Measurements from ENCODE around the gene AKAP5. TPM values are rescaled to one million over a fixed set of nuclear protein-coding genes. Genes with fewer than 3 reads are reported as not detected.
A peak's percentile ranks its signal among the peaks of the same experiment; 100 is the strongest.

Gene AKAP5, protein sequence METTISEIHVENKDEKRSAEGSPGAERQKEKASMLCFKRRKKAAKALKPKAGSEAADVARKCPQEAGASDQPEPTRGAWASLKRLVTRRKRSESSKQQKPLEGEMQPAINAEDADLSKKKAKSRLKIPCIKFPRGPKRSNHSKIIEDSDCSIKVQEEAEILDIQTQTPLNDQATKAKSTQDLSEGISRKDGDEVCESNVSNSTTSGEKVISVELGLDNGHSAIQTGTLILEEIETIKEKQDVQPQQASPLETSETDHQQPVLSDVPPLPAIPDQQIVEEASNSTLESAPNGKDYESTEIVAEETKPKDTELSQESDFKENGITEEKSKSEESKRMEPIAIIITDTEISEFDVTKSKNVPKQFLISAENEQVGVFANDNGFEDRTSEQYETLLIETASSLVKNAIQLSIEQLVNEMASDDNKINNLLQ
- total RNA-seq (2021) (2.8 to 3.0 TPM (median 3.0 TPM) in 3 replicates), Bru-seq, nascent RNA (percentile 79 among the genes with signal in this experiment)
- long read RNA-seq, experiment 1, partial matches to known transcripts = 0 of 1 reads
- long read RNA-seq, experiment 1, other reads (novel, unspliced or antisense) = 1 of 1 reads
- long read RNA-seq, experiment 2, partial matches to known transcripts = 0 of 5 reads
- long read RNA-seq, experiment 2, other reads (novel, unspliced or antisense) = 5 of 5 reads
- long read RNA-seq, experiment 3, full-length matches to known transcripts = 1 of 1 reads
- long read RNA-seq, experiment 3, partial matches to known transcripts = 0 of 1 reads
- long read RNA-seq, experiment 3, other reads (novel, unspliced or antisense) = 0 of 1 reads

- POLR2A ChIA-PET = interaction anchor here (1.0 to 3.1 kb wide), 6 partner anchors 40 to 167 kb away, joined by 3 to 14 read pairs (median 6); partner anchors contain the start of genes MTHFD1 and ZBTB1
- TF ChIP-seq, protein P1, sequence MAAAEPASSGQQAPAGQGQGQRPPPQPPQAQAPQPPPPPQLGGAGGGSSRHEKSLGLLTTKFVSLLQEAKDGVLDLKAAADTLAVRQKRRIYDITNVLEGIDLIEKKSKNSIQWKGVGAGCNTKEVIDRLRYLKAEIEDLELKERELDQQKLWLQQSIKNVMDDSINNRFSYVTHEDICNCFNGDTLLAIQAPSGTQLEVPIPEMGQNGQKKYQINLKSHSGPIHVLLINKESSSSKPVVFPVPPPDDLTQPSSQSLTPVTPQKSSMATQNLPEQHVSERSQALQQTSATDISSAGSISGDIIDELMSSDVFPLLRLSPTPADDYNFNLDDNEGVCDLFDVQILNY (CRISPR knock-in tag; IDR thresholded peaks at IDR 0.05) = peak; percentile 62; the same call in 1 of the 2 replicates
- TF ChIP-seq, protein P2, sequence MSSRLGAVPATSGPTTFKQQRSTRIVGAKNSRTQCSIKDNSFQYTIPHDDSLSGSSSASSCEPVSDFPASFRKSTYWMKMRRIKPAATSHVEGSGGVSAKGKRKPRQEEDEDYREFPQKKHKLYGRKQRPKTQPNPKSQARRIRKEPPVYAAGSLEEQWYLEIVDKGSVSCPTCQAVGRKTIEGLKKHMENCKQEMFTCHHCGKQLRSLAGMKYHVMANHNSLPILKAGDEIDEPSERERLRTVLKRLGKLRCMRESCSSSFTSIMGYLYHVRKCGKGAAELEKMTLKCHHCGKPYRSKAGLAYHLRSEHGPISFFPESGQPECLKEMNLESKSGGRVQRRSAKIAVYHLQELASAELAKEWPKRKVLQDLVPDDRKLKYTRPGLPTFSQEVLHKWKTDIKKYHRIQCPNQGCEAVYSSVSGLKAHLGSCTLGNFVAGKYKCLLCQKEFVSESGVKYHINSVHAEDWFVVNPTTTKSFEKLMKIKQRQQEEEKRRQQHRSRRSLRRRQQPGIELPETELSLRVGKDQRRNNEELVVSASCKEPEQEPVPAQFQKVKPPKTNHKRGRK (CRISPR knock-in tag; IDR thresholded peaks at IDR 0.05; ENCODE audit: borderline replicate concordance) = no peak
- TF ChIP-seq FOXP4 (CRISPR knock-in tag; IDR thresholded peaks at IDR 0.05) = 0 out of 2 replicates have a peak, but pooled peaks have one; percentile 13
- TF ChIP-seq, protein P3, sequence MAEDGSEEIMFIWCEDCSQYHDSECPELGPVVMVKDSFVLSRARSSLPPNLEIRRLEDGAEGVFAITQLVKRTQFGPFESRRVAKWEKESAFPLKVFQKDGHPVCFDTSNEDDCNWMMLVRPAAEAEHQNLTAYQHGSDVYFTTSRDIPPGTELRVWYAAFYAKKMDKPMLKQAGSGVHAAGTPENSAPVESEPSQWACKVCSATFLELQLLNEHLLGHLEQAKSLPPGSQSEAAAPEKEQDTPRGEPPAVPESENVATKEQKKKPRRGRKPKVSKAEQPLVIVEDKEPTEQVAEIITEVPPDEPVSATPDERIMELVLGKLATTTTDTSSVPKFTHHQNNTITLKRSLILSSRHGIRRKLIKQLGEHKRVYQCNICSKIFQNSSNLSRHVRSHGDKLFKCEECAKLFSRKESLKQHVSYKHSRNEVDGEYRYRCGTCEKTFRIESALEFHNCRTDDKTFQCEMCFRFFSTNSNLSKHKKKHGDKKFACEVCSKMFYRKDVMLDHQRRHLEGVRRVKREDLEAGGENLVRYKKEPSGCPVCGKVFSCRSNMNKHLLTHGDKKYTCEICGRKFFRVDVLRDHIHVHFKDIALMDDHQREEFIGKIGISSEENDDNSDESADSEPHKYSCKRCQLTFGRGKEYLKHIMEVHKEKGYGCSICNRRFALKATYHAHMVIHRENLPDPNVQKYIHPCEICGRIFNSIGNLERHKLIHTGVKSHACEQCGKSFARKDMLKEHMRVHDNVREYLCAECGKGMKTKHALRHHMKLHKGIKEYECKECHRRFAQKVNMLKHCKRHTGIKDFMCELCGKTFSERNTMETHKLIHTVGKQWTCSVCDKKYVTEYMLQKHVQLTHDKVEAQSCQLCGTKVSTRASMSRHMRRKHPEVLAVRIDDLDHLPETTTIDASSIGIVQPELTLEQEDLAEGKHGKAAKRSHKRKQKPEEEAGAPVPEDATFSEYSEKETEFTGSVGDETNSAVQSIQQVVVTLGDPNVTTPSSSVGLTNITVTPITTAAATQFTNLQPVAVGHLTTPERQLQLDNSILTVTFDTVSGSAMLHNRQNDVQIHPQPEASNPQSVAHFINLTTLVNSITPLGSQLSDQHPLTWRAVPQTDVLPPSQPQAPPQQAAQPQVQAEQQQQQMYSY (CRISPR knock-in tag; IDR thresholded peaks at IDR 0.05) = peak; percentile 64
- no peak for TF ChIP-seq ZNF396 (CRISPR knock-in tag; IDR thresholded peaks at IDR 0.05; ENCODE audit: borderline replicate concordance)
- no peak for TF ChIP-seq NR1H2 (CRISPR knock-in tag; IDR thresholded peaks at IDR 0.05)
- TF ChIP-seq, protein P4, sequence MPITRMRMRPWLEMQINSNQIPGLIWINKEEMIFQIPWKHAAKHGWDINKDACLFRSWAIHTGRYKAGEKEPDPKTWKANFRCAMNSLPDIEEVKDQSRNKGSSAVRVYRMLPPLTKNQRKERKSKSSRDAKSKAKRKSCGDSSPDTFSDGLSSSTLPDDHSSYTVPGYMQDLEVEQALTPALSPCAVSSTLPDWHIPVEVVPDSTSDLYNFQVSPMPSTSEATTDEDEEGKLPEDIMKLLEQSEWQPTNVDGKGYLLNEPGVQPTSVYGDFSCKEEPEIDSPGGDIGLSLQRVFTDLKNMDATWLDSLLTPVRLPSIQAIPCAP (CRISPR knock-in tag; IDR thresholded peaks at IDR 0.05) = no peak
- TF ChIP-seq AFF4 (CRISPR knock-in tag; IDR thresholded peaks at IDR 0.05; ENCODE audit: borderline replicate concordance) = no peak
- no peak for TF ChIP-seq GABPB1 (CRISPR knock-in tag; IDR thresholded peaks at IDR 0.05)
- TF ChIP-seq SP1 (CRISPR knock-in tag; conservative IDR thresholded peaks at IDR 0.05) = peak; percentile 73
- no peak for TF ChIP-seq JAZF1 (CRISPR knock-in tag; IDR thresholded peaks at IDR 0.05)
- peak; percentile 73; the same call in 1 of the 2 replicates for TF ChIP-seq CREM (CRISPR knock-in tag; IDR thresholded peaks at IDR 0.05)
- TF ChIP-seq NFYB (CRISPR knock-in tag; conservative IDR thresholded peaks at IDR 0.05; ENCODE audit: low read depth) = peak; percentile 82
- no peak for TF ChIP-seq ARID4B (CRISPR knock-in tag; IDR thresholded peaks at IDR 0.05; ENCODE audit: borderline replicate concordance)
- TF ChIP-seq NFE2L1 (CRISPR knock-in tag; IDR thresholded peaks at IDR 0.05) = no peak
- no peak for TF ChIP-seq ZNF416 (CRISPR knock-in tag; IDR thresholded peaks at IDR 0.05)
Observed at GRCh38 chr14:64465191-64465822, at the start of gene AKAP5. TSS of gene AKAP5 (plus strand) at chr14:64465499. CDS start at chr14:64468395, 2,896 bp downstream.

More at GRCh38 chr14:64465191-64465822, at the start of gene AKAP5:
- CTCF ChIA-PET = interaction anchor here (0.7 to 2.5 kb wide), 14 partner anchors 13 to 500 kb away, joined by 3 to 13 read pairs (median 4); no protein-coding TSS in a partner anchor
- Mint-ChIP-seq H3K9me3 (no peaks in the 10 kb centered on the region), H3K27me3 (ENCODE audit: low read depth) (peaks cover 3% of the 10 kb centered on the region), H3K4me1 (peaks cover 12% of the 10 kb centered on the region), H3K27ac (peak within 1 kb of the TSS; percentile 61), H3K4me3 (peak within 1 kb of the TSS; percentile 80), H3K36me3 (peaks cover 4% of the 10 kb centered on the region)
- DNase-seq (ENCODE audit: low spot score) (peak; percentile 87), ATAC-seq (peak; percentile 95)
